ENCODE data around the gene KCNAB1.

DNA sequence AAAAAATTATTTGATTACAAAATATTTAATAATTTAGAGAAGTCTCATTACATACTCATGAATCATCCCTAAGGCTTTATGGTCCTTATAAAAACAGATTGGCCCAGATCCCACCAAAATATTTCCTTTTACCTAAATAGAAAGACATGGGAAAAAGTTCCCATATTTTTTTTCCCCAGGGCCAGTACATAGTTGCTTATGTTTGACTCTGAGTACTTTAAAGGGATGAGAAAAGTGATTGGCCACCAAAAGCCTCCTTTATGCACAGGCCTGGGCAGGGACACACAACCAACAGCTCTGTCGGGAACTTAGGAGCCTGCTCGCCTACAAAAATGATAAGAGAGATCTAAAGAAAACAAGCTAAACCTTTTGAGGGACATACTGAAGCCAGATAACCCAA, 22.3 kb downstream of the KCNAB1 start:
- TF ChIP-seq, protein P1, sequence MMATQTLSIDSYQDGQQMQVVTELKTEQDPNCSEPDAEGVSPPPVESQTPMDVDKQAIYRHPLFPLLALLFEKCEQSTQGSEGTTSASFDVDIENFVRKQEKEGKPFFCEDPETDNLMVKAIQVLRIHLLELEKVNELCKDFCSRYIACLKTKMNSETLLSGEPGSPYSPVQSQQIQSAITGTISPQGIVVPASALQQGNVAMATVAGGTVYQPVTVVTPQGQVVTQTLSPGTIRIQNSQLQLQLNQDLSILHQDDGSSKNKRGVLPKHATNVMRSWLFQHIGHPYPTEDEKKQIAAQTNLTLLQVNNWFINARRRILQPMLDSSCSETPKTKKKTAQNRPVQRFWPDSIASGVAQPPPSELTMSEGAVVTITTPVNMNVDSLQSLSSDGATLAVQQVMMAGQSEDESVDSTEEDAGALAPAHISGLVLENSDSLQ (IDR thresholded peaks at IDR 0.05) = no peak
- TF ChIP-seq ZNF384 (IDR thresholded peaks at IDR 0.05) (no peak), L3MBTL2 (conservative IDR thresholded peaks at IDR 0.05) (no peak), BHLHE40 (IDR thresholded peaks at IDR 0.05; ENCODE audit: borderline replicate concordance) (no peak)

All from HEK293T (cell line).